ENCODE results near the gene CCNG2.
A peak's percentile ranks its signal among the peaks of the same experiment; 100 is the strongest.

CCNG2 gene

GRCh38 chr4:77178560-77178959 lies 21.6 kb downstream of the CCNG2 start:
- DNase-seq (ENCODE audit: low read depth): no peak

- no peak for DNase-seq (ENCODE audit: low read depth)
Observed at GRCh38 chr4:77179519-77179918, 22.5 kb downstream of the CCNG2 start.

GRCh38 chr4:77181720-77182119 lies 24.7 kb downstream of the CCNG2 start:
- no peak for DNase-seq (ENCODE audit: low read depth)

GRCh38 chr4:77183777-77184420 lies 26.9 kb downstream of the CCNG2 start:
- DNase-seq (ENCODE audit: low read depth): no peak

GRCh38 chr4:77184974-77185373 lies 28.0 kb downstream of the CCNG2 start:
- no peak for DNase-seq (ENCODE audit: low read depth)

- DNase-seq (ENCODE audit: low read depth): no peak
Observed at GRCh38 chr4:77185686-77186085, 28.7 kb downstream of the CCNG2 start.

- no peak for DNase-seq (ENCODE audit: low read depth)
Observed at GRCh38 chr4:77187322-77187721, 30.3 kb downstream of the CCNG2 start.

- DNase-seq (ENCODE audit: low read depth): no peak
Observed at GRCh38 chr4:77188498-77189220, 31.7 kb downstream of the CCNG2 start.

- DNase-seq (ENCODE audit: low read depth): no peak
Observed at GRCh38 chr4:77189412-77189811, 32.4 kb downstream of the CCNG2 start.

- peak; percentile 34 for DNase-seq (ENCODE audit: low read depth)
Observed at GRCh38 chr4:77190053-77190452, 33.0 kb downstream of the CCNG2 start.

GRCh38 chr4:77193046-77193445 lies 36.0 kb downstream of the CCNG2 start:
- no peak for DNase-seq (ENCODE audit: low read depth)

GRCh38 chr4:77193511-77194102 lies 36.6 kb downstream of the CCNG2 start:
- no peak for DNase-seq (ENCODE audit: low read depth)

GRCh38 chr4:77194366-77194765 lies 37.4 kb downstream of the CCNG2 start:
- DNase-seq (ENCODE audit: low read depth): no peak

GRCh38 chr4:77194989-77195388 lies 38.0 kb downstream of the CCNG2 start:
- DNase-seq (ENCODE audit: low read depth): no peak

- DNase-seq (ENCODE audit: low read depth): no peak
Observed at GRCh38 chr4:77196866-77197265, 39.9 kb downstream of the CCNG2 start.

GRCh38 chr4:77197361-77197760 lies 40.4 kb downstream of the CCNG2 start:
- DNase-seq (ENCODE audit: low read depth): no peak

GRCh38 chr4:77197831-77198230 lies 40.8 kb downstream of the CCNG2 start:
- no peak for DNase-seq (ENCODE audit: low read depth)

- no peak for DNase-seq (ENCODE audit: low read depth)
Observed at GRCh38 chr4:77199276-77199675, 42.3 kb downstream of the CCNG2 start.

GRCh38 chr4:77199701-77200100 lies 42.7 kb downstream of the CCNG2 start:
- DNase-seq (ENCODE audit: low read depth): no peak

GRCh38 chr4:77201343-77201742 lies 44.3 kb downstream of the CCNG2 start:
- DNase-seq (ENCODE audit: low read depth): peak; percentile 61

GRCh38 chr4:77201857-77202256 lies 44.9 kb downstream of the CCNG2 start:
- peak; percentile 13 for DNase-seq (ENCODE audit: low read depth)

- no peak for DNase-seq (ENCODE audit: low read depth)
Observed at GRCh38 chr4:77202491-77202890, 45.5 kb downstream of the CCNG2 start.

- DNase-seq (ENCODE audit: low read depth): peak; percentile 79
Observed at GRCh38 chr4:77203380-77204197, 46.6 kb downstream of the CCNG2 start.
